Activated CD4-positive, CD25-positive, alpha-beta regulatory T cell treated with anti-CD3 and anti-CD28 coated beads, Interleukin-2, amount 50 U/mL, for 16 hours (primary cell): ENCODE measurements around the gene BORCS8.
"Not testable (repeated sequence)": the region's sequence is repeated elsewhere in the genome, so short reads cannot be mapped to it uniquely, and the experiment has no call there.

Experiments used
- DNase-seq: peaks from one replicate; pipeline ENCODE4 v3.0.0-alpha.2; 2020; ENCODE audit warnings: low read depth, low spot score

Gene BORCS8

DNA sequence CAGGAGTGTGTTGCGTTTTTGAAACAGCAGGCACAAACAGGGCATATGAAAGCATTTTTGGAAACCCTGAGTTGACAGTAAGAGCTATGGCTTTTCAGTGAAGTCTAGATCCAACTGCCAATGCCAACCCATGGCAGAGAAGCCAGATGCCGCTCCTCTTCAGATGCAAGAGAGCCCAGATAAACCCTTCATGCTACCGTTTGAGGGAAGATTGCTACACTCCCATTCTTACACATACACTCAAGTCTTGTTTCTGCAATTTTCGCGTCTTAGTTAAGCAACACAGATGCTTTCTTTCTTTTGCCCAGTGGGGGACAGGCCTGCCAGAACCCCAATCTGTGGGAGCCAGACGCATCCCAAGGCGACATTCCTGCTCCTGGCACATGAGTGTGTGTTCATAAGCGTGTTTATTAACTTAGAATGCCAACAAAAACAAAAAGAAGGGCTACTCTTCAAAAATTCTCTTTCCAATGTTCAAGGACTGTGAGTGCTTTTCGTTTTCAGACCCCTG is 10.4 kb downstream of the BORCS8 start:
- DNase-seq: no peak

DNA sequence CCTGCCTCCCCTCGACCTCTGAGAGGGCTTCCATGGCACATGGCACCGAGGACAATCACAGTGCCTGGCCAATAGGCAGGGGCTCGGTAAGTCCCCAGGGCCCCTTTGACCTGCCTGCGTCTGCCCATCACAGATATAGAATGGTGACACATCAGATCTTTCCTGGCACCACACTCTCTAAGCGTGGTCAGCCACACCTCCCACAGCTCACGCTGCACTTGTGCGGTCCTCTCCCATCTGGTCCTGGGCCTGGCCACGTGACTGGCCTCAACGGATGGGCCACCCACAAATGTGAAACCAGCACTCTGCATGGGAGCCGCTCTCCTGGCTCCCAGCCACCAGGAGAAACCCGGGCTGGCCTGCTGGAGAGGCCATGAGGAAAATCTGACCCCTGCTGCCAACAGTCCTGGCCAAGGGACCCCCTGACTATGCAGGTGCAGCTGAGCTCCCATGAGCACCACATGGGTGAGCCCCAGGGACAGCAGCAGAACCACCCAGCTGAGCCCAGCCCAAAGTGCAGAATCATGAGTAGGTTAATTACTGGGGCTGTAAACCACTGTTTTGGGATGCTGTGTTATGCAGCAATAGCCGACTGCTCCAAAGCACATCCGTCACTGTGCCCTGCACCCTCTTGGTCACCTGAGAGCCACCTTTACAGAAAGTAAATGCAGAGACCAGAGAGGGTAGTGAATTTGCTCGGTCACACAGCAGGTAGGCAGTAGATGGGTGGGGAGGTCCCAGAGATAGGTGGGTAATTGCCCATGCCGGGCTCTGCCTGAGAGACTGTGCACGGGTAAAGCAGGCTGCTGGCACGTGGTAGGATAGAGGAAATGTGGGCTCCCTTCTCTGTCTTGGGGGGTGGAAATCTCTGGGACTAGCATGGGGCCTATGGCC is 12.2 kb downstream of the BORCS8 start:
- no peak for DNase-seq

DNA sequence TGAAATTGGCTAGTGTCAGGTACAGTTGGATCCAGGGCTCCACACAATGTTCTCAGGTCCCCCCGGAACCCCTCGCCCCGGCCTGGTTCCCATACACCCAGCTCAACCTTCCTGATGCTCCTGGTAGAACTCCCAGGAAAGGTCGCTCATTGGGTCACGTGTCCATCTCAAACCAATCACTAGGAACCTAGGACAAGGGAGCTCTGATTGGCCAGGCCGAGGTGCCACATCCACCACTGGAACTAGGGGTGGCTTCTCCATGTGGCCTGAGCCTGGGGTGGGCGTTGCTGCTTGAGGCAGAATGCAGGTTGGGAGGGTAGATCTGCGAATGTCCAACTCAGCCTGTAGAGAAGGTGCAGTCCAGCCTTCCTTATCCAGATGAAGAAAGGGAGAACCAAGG is 15.0 kb downstream of the BORCS8 start:
- no peak for DNase-seq

DNA sequence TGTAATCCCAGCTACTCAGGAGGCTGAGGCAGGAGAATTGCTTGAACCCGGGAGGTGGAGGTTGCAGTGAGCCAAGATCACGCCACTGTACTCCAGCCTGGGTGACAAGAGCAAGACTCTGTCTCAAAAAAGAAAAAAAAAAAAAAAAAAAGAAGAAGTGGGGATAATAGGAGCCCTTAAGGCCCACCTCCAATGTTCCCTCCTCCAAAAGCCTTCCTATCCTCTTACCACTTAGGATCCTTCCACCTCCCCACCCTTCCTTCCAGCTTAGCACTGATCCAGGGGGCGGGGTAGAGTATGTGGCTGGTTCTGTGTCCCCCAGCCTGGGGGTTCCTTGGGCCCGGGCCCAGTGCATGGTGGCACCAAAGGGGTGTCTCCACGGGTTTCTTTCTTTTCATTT is 18.7 kb downstream of the BORCS8 start:
- DNase-seq: not testable (repeated sequence)

DNA sequence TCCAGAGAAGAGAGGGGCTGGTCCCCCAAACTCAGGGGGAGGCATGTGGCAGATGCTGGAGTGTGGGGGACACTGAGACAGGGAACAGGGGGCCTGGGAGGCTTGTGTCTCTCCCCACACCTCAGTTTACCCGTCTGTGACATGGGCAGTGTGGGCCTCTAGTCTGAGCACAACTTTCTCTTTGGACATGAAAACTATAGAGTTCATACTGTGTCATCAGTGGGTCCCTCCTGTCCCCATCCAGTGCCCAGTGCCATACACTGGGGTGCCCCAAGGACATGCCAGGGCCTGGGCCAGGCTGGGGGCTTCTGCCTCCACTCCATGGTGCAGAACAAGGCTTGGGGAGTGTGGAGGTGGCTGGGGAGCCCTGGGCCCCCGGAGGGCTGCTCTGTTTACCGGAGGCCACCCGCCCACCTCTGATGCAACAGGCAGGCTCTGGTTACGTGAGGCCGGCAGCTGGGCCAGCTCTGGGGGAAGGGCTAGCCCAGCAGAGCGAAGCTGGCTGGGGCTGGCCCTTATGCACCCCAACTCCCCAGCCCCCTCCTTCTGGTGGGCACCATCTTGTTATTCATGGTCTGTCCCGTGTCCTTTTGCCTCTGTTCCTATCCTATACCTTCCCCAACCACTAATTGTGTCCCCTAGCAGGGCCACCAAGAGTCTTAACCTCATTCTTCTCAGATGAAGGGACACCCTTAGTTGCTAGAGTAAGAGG is 20.0 kb downstream of the BORCS8 start:
- no peak for DNase-seq

DNA sequence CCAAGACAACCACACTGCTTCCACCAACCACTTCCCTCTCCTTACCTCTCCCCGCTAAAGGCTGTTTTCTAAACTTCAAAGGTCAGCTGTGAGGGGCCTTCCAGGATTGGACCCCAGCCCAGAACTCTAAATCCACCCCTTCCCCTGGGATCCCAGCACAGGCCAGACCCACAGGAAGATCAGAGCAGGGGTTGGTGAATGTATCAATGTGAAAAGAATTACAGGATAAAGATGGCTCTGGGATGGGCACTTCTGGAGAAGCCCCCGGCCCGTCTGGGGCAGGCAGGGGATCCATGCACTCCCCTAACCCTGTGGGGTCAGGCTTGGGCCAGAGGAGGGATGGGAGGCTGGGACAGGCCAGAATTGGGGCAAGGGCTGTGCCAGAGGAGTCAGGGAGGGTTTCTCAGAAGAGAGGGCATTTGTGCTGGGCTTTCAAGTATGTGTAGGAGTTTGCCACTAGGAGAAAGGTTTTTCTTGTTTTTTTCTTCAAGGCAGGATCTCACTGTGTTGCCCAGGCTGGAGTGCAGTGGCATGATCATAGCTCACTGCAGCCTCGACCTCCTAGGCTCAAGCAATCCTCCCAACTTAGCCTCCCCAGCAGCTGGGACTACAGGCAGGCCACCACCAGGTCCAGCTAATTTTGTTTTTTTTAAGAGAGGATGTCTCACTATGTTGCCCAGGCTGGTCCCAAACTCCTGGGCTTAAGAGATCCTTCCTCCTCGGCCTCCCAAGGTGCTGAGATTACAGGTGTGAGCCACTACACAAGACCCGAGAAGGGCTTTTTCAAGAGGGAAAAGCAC is 20.9 kb downstream of the BORCS8 start:
- DNase-seq: no peak

DNA sequence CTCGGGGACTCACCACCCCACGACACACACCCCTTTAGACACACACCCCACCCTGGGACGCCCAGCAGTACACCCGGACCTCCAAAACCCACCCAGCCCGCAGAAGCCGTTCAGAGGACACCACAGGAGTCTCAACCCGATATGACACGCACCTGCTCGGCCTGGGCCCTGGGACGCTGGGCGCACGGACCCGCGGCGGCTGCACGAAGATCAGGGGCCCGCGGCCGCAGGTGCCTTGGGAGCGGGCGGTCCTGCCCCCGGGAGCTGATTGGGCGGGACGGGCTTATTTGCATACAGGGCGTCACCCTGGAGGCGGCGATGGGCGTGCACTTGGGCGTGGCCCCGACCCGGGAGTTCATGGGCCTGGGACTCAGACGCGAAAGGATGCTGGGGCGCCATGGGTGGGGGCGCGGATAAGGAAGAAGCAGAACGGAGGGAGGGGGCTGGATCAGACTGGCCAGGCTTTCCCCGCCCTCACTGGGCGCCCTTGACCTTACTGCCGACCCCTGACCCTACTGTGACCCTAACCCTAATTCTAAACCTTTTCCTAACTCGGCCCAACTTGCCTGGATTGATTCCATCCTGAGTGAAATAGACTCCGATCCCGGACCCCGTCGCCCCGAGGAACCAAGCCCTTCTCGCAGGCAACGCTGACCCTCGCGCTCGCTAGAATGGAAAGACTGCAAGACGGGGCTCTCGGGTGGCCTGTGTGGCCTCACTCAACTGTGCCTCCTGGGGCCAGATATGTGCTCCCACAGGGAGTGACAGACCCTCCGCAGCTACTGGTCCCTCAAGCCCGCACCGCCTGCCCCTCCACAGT is 21.7 kb downstream of the BORCS8 start, which contains the start of gene MEF2B:
MEF2B (minus strand) TSS at position 211 of the 820 bp plus-strand sequence. CDS start 19,528 bp downstream, outside the sequence.
- DNase-seq: peak; percentile 52

DNA sequence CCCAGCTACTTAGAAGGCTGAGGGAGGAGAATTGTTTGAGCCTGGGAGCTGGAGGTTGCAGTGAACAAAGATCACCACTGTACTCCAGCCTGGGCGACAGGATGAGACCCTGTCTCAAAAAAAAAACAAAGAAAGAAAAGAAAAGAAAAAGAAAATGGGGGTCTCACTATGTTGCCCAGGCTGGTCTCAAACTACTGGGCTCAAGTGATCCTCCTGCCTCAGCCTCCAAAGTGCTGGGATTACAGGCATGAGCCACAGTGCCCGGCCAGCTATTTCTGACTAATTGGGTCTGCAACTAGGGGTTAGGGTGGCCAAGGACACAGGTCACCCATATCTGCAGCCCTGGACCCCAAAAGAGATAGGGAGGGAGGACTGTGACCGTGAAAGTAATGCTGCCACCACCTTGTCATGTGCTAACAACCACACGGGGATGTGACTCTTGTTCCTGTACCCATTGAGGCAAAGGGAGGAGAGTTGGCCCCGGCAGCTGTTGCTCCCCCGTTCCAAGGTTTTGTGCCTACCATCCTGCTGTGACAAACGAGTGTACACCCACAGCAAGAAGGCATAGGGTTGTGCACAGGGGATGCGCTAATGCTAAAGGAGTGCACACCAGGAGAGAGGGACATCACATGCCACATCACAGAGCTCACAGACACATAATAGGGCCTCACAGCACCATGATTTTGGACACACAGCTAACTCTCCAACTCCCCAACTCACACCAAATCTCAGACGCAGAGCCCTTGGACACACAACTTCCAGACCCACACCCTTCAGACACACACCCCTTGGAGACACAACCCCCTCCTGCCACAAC is 22.5 kb downstream of the BORCS8 start:
- DNase-seq: no peak

DNA sequence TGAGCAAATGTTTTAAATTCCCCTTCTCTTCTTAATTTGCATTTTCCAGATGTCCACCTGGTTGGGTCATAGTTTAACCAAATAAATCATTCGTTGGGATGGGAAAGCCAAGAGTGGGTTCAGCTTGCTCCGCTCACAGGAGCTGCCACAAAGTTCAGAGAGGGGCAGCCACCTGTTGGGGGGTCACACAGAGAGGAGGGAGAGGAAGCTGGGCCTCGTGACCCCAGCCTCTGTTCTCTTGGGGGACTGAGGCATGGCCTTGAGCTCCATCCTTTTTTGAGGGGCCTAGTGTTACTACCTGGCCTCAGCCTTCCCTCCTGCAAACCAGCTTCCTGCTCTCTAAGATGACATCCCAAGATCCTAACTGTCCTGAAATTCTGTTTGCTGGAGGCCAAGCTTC is 24.3 kb downstream of the BORCS8 start:
- no peak for DNase-seq

DNA sequence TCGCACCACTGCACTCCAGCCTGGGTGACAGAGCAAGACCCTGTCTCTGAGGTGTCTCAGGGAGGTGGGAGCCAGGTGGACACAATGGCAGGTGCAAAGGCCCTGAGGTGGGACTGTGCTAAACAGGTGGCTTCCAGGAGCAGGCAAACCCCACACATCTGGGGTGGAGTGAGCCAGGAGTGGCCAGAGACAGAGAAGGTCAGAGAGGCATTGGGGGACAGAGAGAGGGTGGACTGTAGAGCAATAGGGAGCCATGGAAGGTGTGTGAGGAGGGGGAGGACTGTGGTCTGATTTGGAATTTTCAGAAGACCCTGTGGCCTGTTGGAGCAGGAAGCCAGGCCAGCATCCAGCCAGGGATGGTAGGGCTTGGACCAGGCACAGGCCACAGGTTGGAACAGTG is 26.6 kb downstream of the BORCS8 start:
- no peak for DNase-seq

DNA sequence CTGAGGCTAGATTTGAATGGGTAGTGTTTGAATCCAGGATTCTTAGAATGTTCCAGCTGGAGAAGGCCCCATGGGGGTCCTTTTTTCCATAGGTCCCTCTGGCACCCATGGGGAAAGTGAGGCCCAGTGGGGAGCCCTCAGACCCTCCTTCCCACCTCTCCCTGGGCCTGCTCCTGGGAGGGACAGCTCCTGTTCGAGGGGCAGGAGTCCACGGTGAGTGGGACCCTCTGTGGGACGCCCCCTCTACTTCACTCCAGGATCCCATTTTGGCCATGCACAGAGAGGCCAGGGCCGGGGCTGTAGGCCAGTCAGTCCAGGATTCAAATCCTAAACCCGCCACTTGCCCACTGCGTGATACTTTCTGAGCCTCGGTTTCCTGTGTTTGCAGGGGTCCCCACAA is 29.5 kb downstream of the BORCS8 start:
- DNase-seq: no peak

DNA sequence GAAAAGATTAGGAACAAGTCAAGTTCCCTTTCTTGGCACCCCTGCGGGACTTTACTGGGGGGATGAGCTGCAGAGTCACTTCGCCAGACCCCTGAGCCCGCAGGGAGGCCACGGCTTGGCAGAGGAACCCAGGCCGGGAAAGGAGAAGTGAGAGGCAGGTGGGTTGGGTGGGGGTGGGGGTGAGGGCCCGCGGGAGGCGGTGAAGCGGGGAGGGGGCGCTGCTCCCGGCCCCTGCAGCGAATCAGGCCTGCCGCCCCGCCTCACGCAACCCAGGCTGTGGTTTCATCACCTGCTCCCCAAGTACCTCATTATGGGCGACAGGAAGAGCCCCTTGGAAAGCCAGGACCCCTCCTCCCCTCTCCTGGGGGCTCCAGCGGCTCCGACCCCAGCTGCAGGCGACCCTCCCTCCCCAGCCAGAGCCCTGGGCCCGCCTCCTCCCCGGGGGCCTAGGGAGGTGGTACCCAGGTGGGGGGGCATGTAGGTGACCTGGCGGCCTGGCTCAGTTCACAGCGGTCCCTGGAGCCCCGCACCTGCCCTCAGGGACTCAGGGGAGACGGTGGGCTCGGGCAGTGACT is 31.4 kb downstream of the BORCS8 start:
- DNase-seq: no peak

DNA sequence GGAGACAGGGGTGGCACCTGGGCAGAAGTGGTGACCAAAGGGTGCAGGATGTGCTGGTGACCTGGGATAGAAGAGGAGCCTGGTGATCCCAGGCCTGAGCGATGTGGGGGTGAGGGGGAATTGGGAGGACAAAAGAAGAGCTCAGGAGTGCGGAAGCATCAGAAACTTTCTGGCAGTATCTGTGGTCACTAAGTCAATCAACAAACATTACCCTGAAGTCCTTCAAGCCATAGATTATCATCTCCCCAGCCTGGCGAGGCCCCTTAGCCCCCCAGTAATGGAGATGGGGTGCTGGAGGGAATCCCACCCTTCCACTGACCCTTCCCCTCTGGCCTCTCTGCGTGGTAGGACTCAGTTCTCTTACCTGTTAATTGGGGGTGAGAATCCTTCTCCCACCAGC is 32.4 kb downstream of the BORCS8 start:
- no peak for DNase-seq

DNA sequence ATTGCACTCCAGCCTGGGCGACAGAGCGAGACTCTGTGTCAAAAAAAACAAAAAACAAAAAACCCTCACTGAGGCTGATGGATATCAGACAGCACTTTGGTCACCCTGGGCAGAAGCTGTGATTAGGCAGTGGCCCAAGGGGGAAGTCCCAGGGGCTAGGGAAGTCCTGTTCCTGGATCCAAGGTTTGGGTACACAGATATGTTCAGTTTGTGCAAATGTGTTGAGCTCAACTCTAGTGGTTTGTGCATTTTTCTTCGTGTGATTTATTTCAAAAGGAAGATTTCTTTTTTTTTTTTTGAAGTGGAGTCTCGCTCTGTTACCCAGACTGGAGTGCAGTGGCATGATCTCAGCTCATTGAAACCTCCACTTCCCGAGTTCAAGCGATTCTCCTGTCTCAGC is 34.1 kb downstream of the BORCS8 start:
- DNase-seq: no peak

DNA sequence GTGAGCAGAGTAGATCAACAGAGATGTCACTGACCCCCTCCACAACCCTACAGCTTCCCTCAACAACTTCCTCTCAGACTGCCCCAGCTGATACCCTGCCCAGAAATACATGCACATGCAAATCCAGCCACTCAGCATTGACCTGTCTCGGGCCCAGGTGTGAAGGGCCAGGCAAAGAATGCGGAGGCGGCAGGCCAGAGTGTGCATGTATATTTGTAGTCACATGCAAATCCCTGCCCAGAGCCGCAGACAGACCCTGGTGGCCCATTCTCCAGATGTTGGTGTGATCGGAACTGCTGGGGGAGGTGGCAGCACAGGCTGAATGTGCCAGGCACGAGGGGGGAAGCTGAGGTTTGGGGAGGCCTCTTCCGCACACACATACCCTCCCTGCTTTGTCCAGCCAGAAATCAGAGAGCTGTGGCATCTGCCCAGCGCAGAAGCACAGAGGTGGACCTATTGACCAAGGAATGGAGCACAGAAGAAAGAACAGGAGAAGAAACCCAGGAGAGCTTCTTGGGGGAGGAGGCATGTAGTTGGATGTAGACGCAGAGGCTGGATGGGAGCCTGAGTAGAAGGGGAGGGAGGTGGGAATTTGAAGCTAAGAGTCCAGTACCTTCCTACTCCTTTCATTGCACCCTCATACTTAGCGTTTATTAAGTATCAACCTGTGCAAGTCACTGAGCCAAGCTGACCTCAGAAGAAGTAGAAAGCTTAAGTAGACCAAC is 36.3 kb downstream of the BORCS8 start:
- no peak for DNase-seq

DNA sequence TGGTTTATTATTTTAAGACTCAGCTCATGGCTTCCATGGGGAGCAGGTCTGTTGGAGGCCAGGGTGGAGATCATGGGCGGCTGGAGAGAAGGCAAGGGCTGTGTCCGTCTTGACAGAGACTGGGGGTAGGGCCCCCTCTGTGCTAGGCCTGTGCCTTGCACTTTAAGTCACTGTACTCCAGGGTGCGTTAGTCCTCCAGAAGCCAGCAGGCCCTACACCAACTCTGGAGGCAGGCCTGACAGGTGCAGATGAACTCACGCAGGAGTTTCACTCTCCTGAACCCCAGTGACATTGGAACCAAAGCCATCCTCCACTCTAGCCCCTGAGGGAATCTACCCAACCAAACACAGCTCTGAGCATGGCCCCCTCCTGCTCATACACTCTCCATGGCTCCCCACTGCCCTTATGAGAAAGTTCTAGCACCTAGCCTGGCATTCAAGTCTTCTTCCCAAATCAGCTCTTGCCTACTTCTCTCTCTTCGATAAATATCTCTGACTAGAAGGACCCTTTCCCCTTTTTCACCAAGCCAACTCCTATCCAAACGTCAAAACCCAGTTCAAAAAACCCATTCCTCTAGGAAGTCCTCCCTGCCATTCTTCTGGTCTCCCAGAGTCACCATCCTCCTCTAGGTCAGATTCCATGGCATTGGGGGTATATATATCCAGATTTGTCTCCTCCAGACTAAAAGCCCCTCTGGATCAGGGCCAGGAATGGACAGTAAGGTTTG is 37.0 kb downstream of the BORCS8 start:
- DNase-seq: no peak

DNA sequence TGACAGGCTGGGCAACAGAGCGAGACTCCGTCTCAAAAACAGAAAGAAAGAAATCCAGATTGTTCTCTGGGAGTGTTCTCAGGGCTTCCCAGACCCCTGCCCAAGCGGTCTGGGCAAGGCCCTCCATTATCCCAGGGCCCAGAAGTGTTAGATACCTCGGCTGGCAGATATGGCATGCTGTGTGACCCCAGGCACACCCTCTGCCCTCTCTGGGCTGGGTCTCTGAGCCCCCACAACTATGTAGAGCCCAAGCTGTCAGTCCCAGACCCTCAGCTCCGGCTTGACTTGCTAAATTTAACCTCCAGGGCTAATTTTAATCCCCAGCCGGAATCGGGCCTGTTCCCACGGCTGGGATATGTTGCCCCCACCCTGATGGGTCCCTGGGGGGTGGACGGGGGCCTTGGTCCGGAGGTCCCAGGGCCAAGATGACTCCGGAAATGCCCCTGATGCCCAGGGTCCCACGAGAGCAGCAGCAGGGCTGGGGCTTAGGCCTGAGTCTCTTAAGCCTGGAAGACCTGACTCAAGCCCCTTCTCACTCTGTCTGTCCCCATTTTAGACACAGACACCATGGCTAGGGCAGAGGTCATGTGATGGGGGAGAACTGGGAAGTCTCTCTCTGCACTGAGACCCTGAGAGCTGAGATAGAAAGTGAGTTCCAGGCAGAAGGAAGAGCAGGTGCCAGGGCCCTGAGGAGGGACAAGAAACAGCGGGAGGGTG is 39.1 kb downstream of the BORCS8 start:
- no peak for DNase-seq

DNA sequence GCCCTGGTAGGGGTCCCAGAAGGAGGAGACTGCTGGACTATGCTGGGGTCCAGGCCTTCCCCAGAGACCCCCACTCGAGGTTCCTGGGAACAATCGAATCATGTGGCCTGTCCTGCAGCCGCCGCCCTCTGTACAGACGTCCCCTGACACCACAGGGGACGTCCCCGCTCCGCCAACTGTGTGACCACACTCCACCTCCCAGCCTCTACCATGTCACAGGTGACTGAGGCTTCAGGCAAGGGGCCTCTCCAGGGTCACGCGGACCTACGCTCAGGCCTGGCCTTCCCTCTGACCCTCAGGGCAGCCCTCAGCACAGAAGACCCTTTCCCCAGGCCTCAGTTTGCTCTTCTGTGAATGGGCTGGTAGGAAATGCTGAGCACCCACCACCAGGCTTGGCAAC is 40.5 kb downstream of the BORCS8 start:
- DNase-seq: no peak
